Smooth muscle cell (in vitro differentiated cells): ENCODE results near the gene NOS1AP. TPM values are rescaled to one million over a fixed set of nuclear protein-coding genes. Genes with fewer than 3 reads are reported as not detected.
"Not testable (repeated sequence)": the region's sequence is repeated elsewhere in the genome, so short reads cannot be mapped to it uniquely, and the experiment has no call there.

Source experiments
- DNase-seq: peaks from one replicate; lab custom pipeline; 2025; ENCODE audit not compliant: unreplicated experiment; lab: John Stamatoyannopoulos, UW
- H2AFZ ChIP-seq: fragments of 200-600 bp; sonication (generic); 2 replicates; pipeline ENCODE4 v1.6.0; 2016; ENCODE audit warnings: antibody characterized with exemption, low read depth, mild to moderate bottlenecking
- H3F3A ChIP-seq: fragments of 200-600 bp; sonication (generic); 2 replicates; pipeline ENCODE4 v1.6.0; 2017; ENCODE audit warnings: antibody characterized with exemption, low read depth
- H3K27ac ChIP-seq: fragments of 200-600 bp; sonication (generic); 2 replicates; pipeline ENCODE4 v1.5.1; 2016; ENCODE audit warnings: low read depth, mild to moderate bottlenecking
- H3K27me3 ChIP-seq: fragments of 200-600 bp; sonication (generic); 2 replicates; pipeline ENCODE4 v1.6.1; 2016; ENCODE audit warnings: low read depth, mild to moderate bottlenecking
- H3K36me3 ChIP-seq: fragments of 200-600 bp; sonication (generic); 2 replicates; pipeline ENCODE4 v1.5.1; 2016; ENCODE audit warnings: low read depth
- H3K4me1 ChIP-seq: fragments of 200-600 bp; sonication (generic); 2 replicates; pipeline ENCODE4 v1.5.1; 2016; ENCODE audit warnings: low read depth
- H3K4me2 ChIP-seq: fragments of 200-600 bp; sonication (generic); 2 replicates; pipeline ENCODE4 v1.6.0; 2016; ENCODE audit warnings: mild to moderate bottlenecking
- H3K4me3 ChIP-seq: fragments of 200-600 bp; sonication (generic); 2 replicates; pipeline ENCODE4 v1.5.1; 2016; ENCODE audit warnings: mild to moderate bottlenecking
- H3K79me2 ChIP-seq: fragments of 200-600 bp; sonication (generic); 2 replicates; pipeline ENCODE4 v1.6.0; 2016; ENCODE audit warnings: low read depth, mild to moderate bottlenecking
- H3K9ac ChIP-seq: fragments of 200-600 bp; sonication (generic); 2 replicates; pipeline ENCODE4 v1.6.0; 2016; ENCODE audit warnings: low read depth
- H3K9me3 ChIP-seq: fragments of 200-600 bp; sonication (generic); replicated peaks from 2 replicates; pipeline ENCODE4 v1.5.1; 2016; ENCODE audit warnings: low read depth
- H4K20me1 ChIP-seq: fragments of 200-600 bp; sonication (generic); 2 replicates; pipeline ENCODE4 v1.6.0; 2016; ENCODE audit warnings: low read depth
- CTCF ChIP-seq: fragments of 200-600 bp; sonication (generic); IDR thresholded peaks from 2 replicates; pipeline ENCODE4 v1.5.1; 2017; ENCODE audit warnings: borderline replicate concordance, mild to moderate bottlenecking, antibody characterized with exemption; ENCODE audit not compliant: insufficient read depth, poor library complexity, severe bottlenecking
- WGBS: methylation state at CpG from one replicate; pipeline ENCODE4 v1.1.7; 2016; ENCODE audit warnings: low lambda C conversion rate; 5-methylcytosine and 5-hydroxymethylcytosine counted together
- polyA plus RNA-seq: library from polyadenylated mRNA; unstranded; fragments of >200 nt; fragmentation: Nextera tagmentation; extraction: Ambion mirVana; gene quantifications from 2 replicates; pipeline ENCODE4 v1.2.1, GENCODE V29; 2016
- total RNA-seq: library from RNA; depleted of rRNA; stranded (reverse); fragments of >200 nt; gene quantifications from 2 replicates; pipeline ENCODE4 v1.2.3, GENCODE V29; 2014

Gene NOS1AP
- total and polyA plus RNA-seq, 2 experiments from 2014 or later = 0.54 to 0.80 TPM

- peaks cover 22% of the 10 kb centered on the region for H3K4me1 ChIP-seq
- H3F3A ChIP-seq = no peaks in the 10 kb centered on the region
- H3K27ac ChIP-seq = no peak overlapping the region
- H3K27me3 ChIP-seq = no peaks in the 10 kb centered on the region
- no peaks in the 10 kb centered on the region for H3K9me3 ChIP-seq
- no peaks in the 10 kb centered on the region for H4K20me1 ChIP-seq
- H3K9ac ChIP-seq = no peak overlapping the region
- H3K4me3 ChIP-seq = no peak overlapping the region
- no peak for TF ChIP-seq CTCF
- 85% methylated on average over 13 of the region's 13 CpGs for WGBS
- no peaks in the 10 kb centered on the region for H3K36me3 ChIP-seq
- no peak for DNase-seq
- H3K4me2 ChIP-seq = no peak overlapping the region
- H2AFZ ChIP-seq = no peak overlapping the region
- no peaks in the 10 kb centered on the region for H3K79me2 ChIP-seq
These were observed 128.3 kb downstream of the NOS1AP start for GRCh38 chr1:162197615-162198421.

DNA sequence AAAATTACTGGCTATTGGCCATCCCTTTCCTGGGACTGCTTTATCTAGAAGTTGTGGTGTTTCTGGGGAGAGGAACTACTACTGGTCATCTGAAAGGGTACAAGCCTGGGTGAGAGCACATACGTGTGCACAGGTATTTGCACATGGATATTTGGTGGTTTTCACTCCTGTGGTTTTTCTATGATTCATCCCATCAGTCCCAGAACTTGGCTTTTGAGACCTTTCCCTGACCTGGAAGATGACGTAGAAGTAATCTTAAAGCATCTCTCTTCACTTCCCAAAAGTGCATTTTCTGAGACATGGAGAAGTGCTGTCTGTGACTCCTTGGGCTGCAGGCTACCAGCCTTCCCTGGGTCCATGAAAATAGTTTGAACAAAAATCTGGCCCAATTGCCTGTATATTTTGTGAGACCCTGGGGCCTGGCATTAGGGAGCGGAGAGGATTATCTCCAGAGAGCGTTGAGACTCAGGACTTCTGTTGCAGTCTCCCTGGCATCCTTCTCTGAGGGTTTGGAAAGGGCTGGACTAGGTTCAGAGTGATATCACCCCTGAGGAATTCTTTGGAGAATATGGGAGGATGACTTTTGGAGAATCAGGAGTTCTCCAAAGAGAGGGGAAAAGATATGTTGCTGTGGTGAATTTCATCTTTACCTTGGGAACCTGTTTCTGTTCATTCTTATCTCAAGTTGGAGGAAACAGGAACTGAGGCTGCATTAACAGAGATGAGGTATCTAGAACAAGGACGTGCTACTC is 130.8 kb downstream of the NOS1AP start:
- WGBS = 75% methylated on average over 5 of the region's 5 CpGs
- no peak for TF ChIP-seq CTCF
- Histone ChIP-seq H3K9ac (no peak overlapping the region), H2AFZ (no peak overlapping the region), H3K27me3 (no peaks in the 10 kb centered on the region), H3K4me2 (no peak overlapping the region), H4K20me1 (no peaks in the 10 kb centered on the region), H3F3A (no peaks in the 10 kb centered on the region), H3K4me1 (peaks cover 5% of the 10 kb centered on the region), H3K27ac (no peak overlapping the region), H3K36me3 (no peaks in the 10 kb centered on the region), H3K4me3 (no peak overlapping the region), H3K9me3 (no peaks in the 10 kb centered on the region), H3K79me2 (no peaks in the 10 kb centered on the region)
- no peak for DNase-seq

GRCh38 chr1:162201062-162201461 is 131.6 kb downstream of the NOS1AP start:
- H3K9ac ChIP-seq, H3K36me3 ChIP-seq, H3K9me3 ChIP-seq, H4K20me1 ChIP-seq, H3K4me2 ChIP-seq, H3F3A ChIP-seq, H3K27ac ChIP-seq, H2AFZ ChIP-seq, H3K4me3 ChIP-seq, H3K79me2 ChIP-seq, H3K4me1 ChIP-seq, DNase-seq, H3K27me3 ChIP-seq: not testable (repeated sequence)

- Histone ChIP-seq H3F3A (peaks cover 5% of the 10 kb centered on the region), H3K4me1 (no peaks in the 10 kb centered on the region), H3K27me3 (no peaks in the 10 kb centered on the region), H3K9me3 (no peaks in the 10 kb centered on the region), H3K4me3 (no peak overlapping the region), H2AFZ (no peak overlapping the region), H3K9ac (no peak overlapping the region), H3K36me3 (no peaks in the 10 kb centered on the region), H3K27ac (no peak overlapping the region), H3K4me2 (no peak overlapping the region), H4K20me1 (no peaks in the 10 kb centered on the region), H3K79me2 (no peaks in the 10 kb centered on the region)
- WGBS = 60% methylated on average over 7 of the region's 7 CpGs
- no peak for TF ChIP-seq CTCF
- DNase-seq = no peak
These were observed 134.8 kb downstream of the NOS1AP start for GRCh38 chr1:162204129-162204822.
